Hepatocyte (in vitro differentiated cells): ENCODE results near the gene ALK.

Experiments used
- CTCF ChIP-seq: fragments of 200-600 bp; sonication (generic); IDR thresholded peaks from 2 replicates; pipeline ENCODE4 v1.5.1; 2016; ENCODE audit warnings: antibody characterized with exemption, mild to moderate bottlenecking; ENCODE audit not compliant: poor library complexity
- EZH2 ChIP-seq: fragments of 200-600 bp; sonication (generic); IDR thresholded peaks from 2 replicates; pipeline ENCODE4 v1.6.1; 2016; ENCODE audit warnings: antibody characterized with exemption, mild to moderate bottlenecking, borderline replicate concordance
- EZH2phosphoT487 ChIP-seq: fragments of 200-600 bp; sonication (generic); IDR thresholded peaks from one replicate; pipeline ENCODE4 v1.6.1; 2018; ENCODE audit warnings: antibody characterized with exemption, mild to moderate bottlenecking, low read depth, moderate library complexity; ENCODE audit not compliant: unreplicated experiment, severe bottlenecking

- TF ChIP-seq EZH2phosphoT487 (no peak), CTCF (no peak), EZH2 (no peak)
Measured at GRCh38 chr2:29368659-29369040, 552.7 kb downstream of the ALK start.
